Osteocyte (in vitro differentiated cells): ENCODE results near the gene ABO. TPM values are rescaled to one million over a fixed set of nuclear protein-coding genes. Genes with fewer than 3 reads are reported as not detected.
"Not testable (repeated sequence)": the region's sequence is repeated elsewhere in the genome, so short reads cannot be mapped to it uniquely, and the experiment has no call there.

ENCODE experiments used
- DNase-seq: peaks from one replicate; pipeline ENCODE4 v3.0.0; 2021; ENCODE audit warnings: mixed read lengths; ENCODE audit not compliant: unreplicated experiment; ENCODE audit errors: extremely low spot score
- H3K27ac Mint-ChIP-seq: one replicate; pipeline ENCODE4 v1.8.0; 2021; ENCODE audit warnings: mild to moderate bottlenecking, mixed read lengths; ENCODE audit not compliant: unreplicated experiment
- H3K27me3 Mint-ChIP-seq: one replicate; pipeline ENCODE4 v1.8.0; 2021; ENCODE audit warnings: mixed read lengths; ENCODE audit not compliant: unreplicated experiment
- H3K36me3 Mint-ChIP-seq: one replicate; pipeline ENCODE4 v1.8.0; 2021; ENCODE audit warnings: mixed read lengths; ENCODE audit not compliant: unreplicated experiment
- H3K4me1 Mint-ChIP-seq: one replicate; pipeline ENCODE4 v1.8.0; 2021; ENCODE audit warnings: mixed read lengths; ENCODE audit not compliant: unreplicated experiment
- H3K4me3 Mint-ChIP-seq: one replicate; pipeline ENCODE4 v1.8.0; 2021; ENCODE audit warnings: mild to moderate bottlenecking, moderate library complexity, mixed read lengths; ENCODE audit not compliant: unreplicated experiment
- H3K9me3 Mint-ChIP-seq: one replicate; pipeline ENCODE4 v1.8.0; 2021; ENCODE audit warnings: mixed read lengths; ENCODE audit not compliant: unreplicated experiment
- CTCF ChIP-seq: fragments of 200-600 bp; sonication (generic); IDR thresholded peaks from 2 replicates; pipeline ENCODE4 v1.5.0; 2021; ENCODE audit warnings: antibody characterized with exemption, mild to moderate bottlenecking, moderate library complexity
- total RNA-seq: library from RNA; stranded (reverse); gene quantifications from 2 replicates; pipeline ENCODE4 v1.2.1, GENCODE V29; 2021

ABO gene
- total RNA-seq, 1 donor from 2014 or later: not detected

DNA sequence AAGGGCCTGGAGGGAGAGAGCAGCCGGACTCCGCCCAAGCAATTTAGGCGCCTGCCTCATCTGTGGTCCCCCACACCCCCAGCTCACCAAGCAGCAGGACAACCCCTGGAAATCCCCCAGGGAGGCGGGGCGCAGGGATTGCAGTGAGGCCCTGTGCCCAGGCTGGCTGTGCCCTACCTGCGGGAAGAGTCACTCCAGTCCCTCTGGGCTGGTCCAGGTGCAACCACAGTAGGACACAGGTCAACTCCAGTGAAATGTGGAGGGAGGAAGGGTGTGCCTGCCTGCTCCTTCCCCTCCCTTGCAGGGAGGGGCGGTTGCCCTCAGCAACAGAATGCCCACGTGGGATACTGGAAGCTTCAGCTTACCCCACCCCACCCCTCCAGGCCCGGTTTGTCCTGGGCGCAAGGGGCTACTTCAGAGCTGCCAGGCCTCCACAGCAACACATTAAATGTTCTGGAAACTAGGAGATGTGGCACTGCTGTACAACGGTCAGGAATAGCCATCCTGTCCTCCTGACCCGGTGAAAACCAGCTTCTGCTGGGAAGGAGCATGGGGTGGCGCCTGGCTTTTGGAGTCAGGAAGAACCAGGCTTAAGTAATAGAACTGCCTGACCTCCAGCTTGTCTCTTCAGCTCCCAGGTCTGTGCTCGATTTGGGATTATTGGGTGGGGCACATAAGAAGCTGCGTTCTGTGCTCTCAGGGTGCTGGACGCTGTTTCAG lies 22.5 kb downstream of the ABO start:
- no peak overlapping the region for H3K27ac Mint-ChIP-seq
- no peak overlapping the region for H3K4me3 Mint-ChIP-seq
- TF ChIP-seq CTCF: no peak
- peak; percentile 84 for DNase-seq
- H3K9me3 Mint-ChIP-seq: peaks cover 3% of the 10 kb centered on the region
- no peaks in the 10 kb centered on the region for H3K4me1 Mint-ChIP-seq
- peaks cover 37% of the 10 kb centered on the region for H3K27me3 Mint-ChIP-seq
- H3K36me3 Mint-ChIP-seq: no peaks in the 10 kb centered on the region

- no peaks in the 10 kb centered on the region for H3K4me1 Mint-ChIP-seq
- no peak overlapping the region for H3K4me3 Mint-ChIP-seq
- no peak for TF ChIP-seq CTCF
- H3K27ac Mint-ChIP-seq: no peak overlapping the region
- no peaks in the 10 kb centered on the region for H3K36me3 Mint-ChIP-seq
- H3K9me3 Mint-ChIP-seq: peaks cover 3% of the 10 kb centered on the region
- peaks cover 37% of the 10 kb centered on the region for H3K27me3 Mint-ChIP-seq
- DNase-seq: peak; percentile 83
Measured at GRCh38 chr9:133251773-133252172, 23.2 kb downstream of the ABO start.

DNA sequence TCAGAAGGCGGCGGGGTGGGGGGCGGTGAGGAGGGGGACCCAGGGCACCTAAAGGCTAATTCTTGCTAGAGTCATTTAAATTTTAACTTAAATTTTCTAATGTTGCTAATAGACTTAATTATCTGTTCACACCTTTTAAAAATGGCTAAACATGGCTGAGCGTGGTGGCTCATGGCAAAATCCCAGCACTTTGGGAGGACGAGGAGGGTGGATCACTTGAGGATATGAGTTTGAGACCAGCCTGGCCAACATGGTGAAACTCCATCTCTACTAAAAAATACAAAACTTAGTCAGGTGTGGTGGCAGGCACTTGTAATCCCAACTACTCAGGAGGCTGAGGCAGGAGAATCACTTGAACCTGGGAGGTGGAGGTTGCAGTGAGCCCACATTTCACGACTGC lies 23.8 kb downstream of the ABO start:
- H3K9me3 Mint-ChIP-seq, H3K4me3 Mint-ChIP-seq, H3K27ac Mint-ChIP-seq, H3K36me3 Mint-ChIP-seq, DNase-seq, H3K4me1 Mint-ChIP-seq: not testable (repeated sequence)
- H3K27me3 Mint-ChIP-seq: peaks cover 40% of the 10 kb centered on the region

DNA sequence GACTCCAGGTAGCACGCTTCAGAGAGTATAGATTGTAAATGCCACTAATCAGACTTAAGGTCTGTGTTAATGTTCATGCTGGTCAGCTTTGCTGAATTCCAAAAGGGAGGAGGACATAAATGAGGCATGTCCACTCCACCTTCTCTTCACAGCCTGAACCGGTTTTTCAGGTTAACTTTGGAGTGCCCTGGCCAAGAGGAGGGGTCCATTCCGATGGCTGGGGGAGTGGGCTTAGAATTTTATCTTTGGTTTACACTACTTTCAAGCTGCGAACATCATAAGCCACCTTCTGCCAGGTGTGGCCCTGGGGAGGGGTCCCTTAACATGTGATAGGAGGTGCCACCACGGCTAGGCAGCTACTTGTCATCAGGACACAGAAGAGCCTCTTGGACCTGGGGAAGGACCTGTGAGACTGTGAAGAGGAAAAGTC lies 24.2 kb downstream of the ABO start:
- peak; percentile 57 for DNase-seq
- Mint-ChIP-seq H3K9me3 (peaks cover 3% of the 10 kb centered on the region), H3K4me3 (no peak overlapping the region), H3K36me3 (no peaks in the 10 kb centered on the region), H3K4me1 (no peaks in the 10 kb centered on the region), H3K27ac (no peak overlapping the region), H3K27me3 (peaks cover 44% of the 10 kb centered on the region)
- no peak for TF ChIP-seq CTCF

DNA sequence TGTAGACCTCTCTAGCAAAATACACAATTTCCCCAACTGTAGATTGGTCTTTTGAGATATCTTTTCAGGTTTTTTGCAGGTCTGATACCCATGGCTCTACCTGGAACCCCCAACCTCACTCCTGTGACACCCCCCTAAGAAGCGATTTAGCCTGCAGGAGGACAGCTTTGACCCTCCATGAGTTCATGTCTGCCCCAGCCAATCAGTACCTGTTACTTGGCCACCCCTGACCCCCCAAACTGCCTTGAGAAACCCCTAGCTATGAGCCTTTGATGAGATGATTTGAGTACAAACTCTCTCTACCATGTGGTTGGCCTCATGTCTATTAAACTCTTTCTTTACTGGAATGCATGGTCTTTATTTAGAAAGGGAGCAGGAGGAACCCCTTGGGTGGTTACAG lies 25.7 kb downstream of the ABO start:
- Mint-ChIP-seq H3K27me3 (peaks cover 56% of the 10 kb centered on the region), H3K4me3 (no peak overlapping the region), H3K9me3 (peaks cover 3% of the 10 kb centered on the region), H3K36me3 (no peaks in the 10 kb centered on the region), H3K27ac (no peak overlapping the region), H3K4me1 (no peaks in the 10 kb centered on the region)
- no peak for TF ChIP-seq CTCF
- peak; percentile 60 for DNase-seq
